Calu3 (cell line): Measurements from ENCODE around the gene IL1R2. TPM values are rescaled to one million over a fixed set of nuclear protein-coding genes. Genes with fewer than 3 reads are reported as not detected.

ENCODE experiments used
- BruUV-seq: library from RNA; stranded (reverse); fragments of 400-500 nt; replicated peaks from 2 replicates; lab custom pipeline; 2021; lab: Mats Ljungman, UMichigan
- CTCF ChIA-PET: fragments of 300-600 bp; sonication (Branson Sonifier 250); formaldehyde crosslinking; loops from one replicate; lab custom pipeline; 2022; ENCODE audit warnings: antibody characterized with exemption; lab: Charles Lee
- DNase-seq: peaks from one replicate; pipeline ENCODE4 v3.0.0; 2022
- H3K27ac Mint-ChIP-seq: one replicate; pipeline ENCODE4 v1.8.0; 2022; ENCODE audit warnings: mixed read lengths; ENCODE audit not compliant: unreplicated experiment
- H3K27me3 Mint-ChIP-seq: one replicate; pipeline ENCODE4 v1.8.0; 2022; ENCODE audit warnings: mixed read lengths; ENCODE audit not compliant: unreplicated experiment
- H3K36me3 Mint-ChIP-seq: one replicate; pipeline ENCODE4 v1.8.0; 2022; ENCODE audit warnings: mild to moderate bottlenecking, moderate library complexity, mixed read lengths; ENCODE audit not compliant: insufficient read depth, unreplicated experiment
- H3K4me1 Mint-ChIP-seq: one replicate; pipeline ENCODE4 v1.8.0; 2022; ENCODE audit warnings: mild to moderate bottlenecking, low read depth, mixed read lengths; ENCODE audit not compliant: unreplicated experiment
- H3K4me3 Mint-ChIP-seq: one replicate; pipeline ENCODE4 v1.8.0; 2022; ENCODE audit warnings: mild to moderate bottlenecking, low read depth, moderate library complexity, mixed read lengths; ENCODE audit not compliant: unreplicated experiment
- H3K9me3 Mint-ChIP-seq: one replicate; pipeline ENCODE4 v1.8.0; 2022; ENCODE audit warnings: low read depth, mixed read lengths; ENCODE audit not compliant: unreplicated experiment
- intact Hi-C: fragments of 100-400 bp; cut with micrococcal nuclease; formaldehyde crosslinking; loops from one replicate; pipeline ENCODE4 v1.10.0; 2022; ENCODE audit not compliant: unreplicated experiment
- total RNA-seq: library from RNA; stranded (reverse); gene quantifications from 2 replicates; pipeline ENCODE4 v1.2.3, GENCODE V29; 2022
- TF ChIP-seq, protein P1 (sequence below): fragments of 200-600 bp; IDR thresholded peaks from one replicate; pipeline ENCODE4 v1.8.0; 2022; ENCODE audit warnings: antibody characterized with exemption; ENCODE audit not compliant: unreplicated experiment

IL1R2 gene
- total RNA-seq, 1 experiment from 2014 or later, result not detected

DNA sequence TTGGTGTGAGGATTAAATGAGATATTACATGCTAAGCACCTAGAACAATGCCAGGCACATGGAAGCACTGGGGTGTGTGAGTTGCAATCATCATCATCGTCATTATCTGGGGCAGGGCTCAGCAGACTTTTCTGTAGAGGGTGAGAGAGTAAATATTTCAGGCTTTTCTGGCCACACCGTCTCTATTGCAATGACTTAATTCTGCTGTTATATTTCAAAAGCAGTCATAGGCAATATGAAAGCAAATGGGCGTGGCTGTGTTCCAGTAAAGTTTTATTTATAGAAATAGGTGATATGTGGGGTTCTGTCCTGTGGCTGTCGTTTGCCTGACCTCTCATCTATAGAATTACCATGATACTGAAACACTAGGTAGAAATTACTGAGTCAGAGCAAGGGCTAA is 60.6 kb downstream of the IL1R2 start:
- intact Hi-C loops, result no loop called here

DNA sequence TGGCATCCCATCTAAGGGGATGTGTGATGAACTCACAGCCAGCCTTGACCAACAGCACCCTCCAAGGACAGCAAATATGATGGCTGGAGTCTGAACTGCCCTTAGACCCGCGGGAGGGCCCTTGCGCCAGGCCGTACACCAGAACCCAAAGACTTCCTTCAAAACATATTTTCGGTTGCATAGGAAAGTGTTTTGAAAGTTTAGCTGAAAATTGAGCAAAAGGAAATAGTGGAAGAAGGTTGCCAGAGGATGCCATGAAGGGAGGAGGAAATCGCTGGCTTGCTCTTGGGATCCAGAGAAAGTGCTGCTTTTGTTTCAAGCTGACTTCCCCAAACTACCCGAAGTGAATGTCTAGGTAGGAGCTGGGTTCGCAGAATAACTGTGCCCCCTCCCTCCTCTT is 61.3 kb downstream of the IL1R2 start:
- Mint-ChIP-seq H3K4me3 (no peak overlapping the region), H3K27ac (no peak overlapping the region), H3K9me3 (peaks cover 2% of the 10 kb centered on the region), H3K4me1 (peaks cover 13% of the 10 kb centered on the region), H3K27me3 (no peaks in the 10 kb centered on the region), H3K36me3 (no peaks in the 10 kb centered on the region)
- no peak for DNase-seq
- intact Hi-C loops, result no loop called here
- CTCF ChIA-PET, result no interaction called here
- BruUV-seq, result no TSS peak
- TF ChIP-seq, protein P1, sequence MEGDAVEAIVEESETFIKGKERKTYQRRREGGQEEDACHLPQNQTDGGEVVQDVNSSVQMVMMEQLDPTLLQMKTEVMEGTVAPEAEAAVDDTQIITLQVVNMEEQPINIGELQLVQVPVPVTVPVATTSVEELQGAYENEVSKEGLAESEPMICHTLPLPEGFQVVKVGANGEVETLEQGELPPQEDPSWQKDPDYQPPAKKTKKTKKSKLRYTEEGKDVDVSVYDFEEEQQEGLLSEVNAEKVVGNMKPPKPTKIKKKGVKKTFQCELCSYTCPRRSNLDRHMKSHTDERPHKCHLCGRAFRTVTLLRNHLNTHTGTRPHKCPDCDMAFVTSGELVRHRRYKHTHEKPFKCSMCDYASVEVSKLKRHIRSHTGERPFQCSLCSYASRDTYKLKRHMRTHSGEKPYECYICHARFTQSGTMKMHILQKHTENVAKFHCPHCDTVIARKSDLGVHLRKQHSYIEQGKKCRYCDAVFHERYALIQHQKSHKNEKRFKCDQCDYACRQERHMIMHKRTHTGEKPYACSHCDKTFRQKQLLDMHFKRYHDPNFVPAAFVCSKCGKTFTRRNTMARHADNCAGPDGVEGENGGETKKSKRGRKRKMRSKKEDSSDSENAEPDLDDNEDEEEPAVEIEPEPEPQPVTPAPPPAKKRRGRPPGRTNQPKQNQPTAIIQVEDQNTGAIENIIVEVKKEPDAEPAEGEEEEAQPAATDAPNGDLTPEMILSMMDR, result no peak

More for the DNA sequence above, 60.6 kb downstream of the IL1R2 start:
- no peak for DNase-seq
- Mint-ChIP-seq H3K4me1 (peaks cover 15% of the 10 kb centered on the region), H3K27me3 (no peaks in the 10 kb centered on the region), H3K27ac (no peak overlapping the region), H3K9me3 (peaks cover 2% of the 10 kb centered on the region), H3K36me3 (no peaks in the 10 kb centered on the region), H3K4me3 (no peak overlapping the region)
- CTCF ChIA-PET, result no interaction called here
- TF ChIP-seq, protein P1, result no peak
- no TSS peak for BruUV-seq

DNA sequence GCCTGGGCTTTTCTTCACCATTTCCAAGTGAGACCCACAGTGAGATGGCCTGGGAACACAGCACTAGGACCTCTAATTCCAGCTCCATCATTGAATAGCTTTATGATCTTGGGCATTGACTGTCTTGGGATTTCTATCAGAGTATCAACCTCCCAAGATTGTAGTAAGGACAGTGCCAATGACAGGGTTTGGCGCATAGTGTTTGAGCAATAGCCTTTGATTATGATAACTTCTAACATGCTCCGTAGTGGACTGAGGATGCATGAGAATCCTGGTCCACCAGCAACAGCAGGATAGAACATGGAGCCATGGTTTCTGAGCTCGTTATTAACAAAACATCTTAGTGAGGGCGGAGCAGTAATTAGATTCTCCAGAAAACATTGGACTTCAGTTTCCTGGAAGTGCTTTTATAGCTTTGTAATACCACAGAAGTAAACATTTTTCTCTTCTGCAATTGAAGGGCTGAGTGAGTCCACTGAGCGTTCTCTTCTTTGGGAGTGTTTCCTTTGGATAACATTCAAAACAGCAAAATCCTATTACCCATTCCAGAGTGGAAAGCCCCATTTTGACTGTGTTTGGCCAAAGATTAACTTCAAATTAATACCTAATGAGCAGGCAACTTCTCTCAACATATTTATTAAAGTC is 63.7 kb downstream of the IL1R2 start:
- BruUV-seq, result no TSS peak
- intact Hi-C loops, result no loop called here
- TF ChIP-seq, protein P1, result no peak
- Mint-ChIP-seq H3K9me3 (peaks cover 2% of the 10 kb centered on the region), H3K36me3 (no peaks in the 10 kb centered on the region), H3K4me1 (no peaks in the 10 kb centered on the region), H3K27ac (no peak overlapping the region), H3K4me3 (no peak overlapping the region), H3K27me3 (no peaks in the 10 kb centered on the region)
- DNase-seq, result no peak
- CTCF ChIA-PET, result no interaction called here

DNA sequence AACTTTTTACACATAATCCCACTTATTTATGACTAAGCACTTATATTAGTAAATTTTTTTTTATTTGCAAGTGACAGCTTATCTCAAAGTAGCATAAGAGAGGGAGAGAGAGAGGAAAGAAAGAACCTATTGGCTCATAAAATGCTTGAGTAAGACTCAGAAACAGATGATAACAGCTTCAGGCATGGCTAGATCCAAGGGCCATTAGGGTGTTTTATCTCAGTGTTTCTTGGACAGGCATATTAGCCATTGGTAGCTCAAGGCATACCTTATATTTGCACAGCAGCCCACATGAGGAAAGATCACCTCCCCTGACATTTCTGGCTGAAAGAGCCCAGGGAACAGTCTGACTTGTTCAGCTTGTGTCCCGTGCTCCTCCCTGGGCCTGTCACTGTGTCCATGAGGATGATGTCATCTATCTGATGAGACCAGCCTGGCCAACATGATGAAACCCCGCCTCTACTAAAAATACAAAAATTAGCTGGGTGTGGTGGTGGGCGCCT is 64.4 kb downstream of the IL1R2 start:
- no peak for DNase-seq
- intact Hi-C loops, result no loop called here
- Mint-ChIP-seq H3K4me3 (no peak overlapping the region), H3K36me3 (no peaks in the 10 kb centered on the region), H3K27ac (no peak overlapping the region), H3K4me1 (no peaks in the 10 kb centered on the region), H3K9me3 (peaks cover 2% of the 10 kb centered on the region), H3K27me3 (no peaks in the 10 kb centered on the region)
- no TSS peak for BruUV-seq
- TF ChIP-seq, protein P1, result no peak
- CTCF ChIA-PET, result no interaction called here
